ENCODE measurements around the gene GAL3ST3.

The GAL3ST3 gene

GRCh38 chr11:66082946-66083698, 34.2 kb upstream of the GAL3ST3 start:
- no peak for TF ChIP-seq CTCF (IDR thresholded peaks at IDR 0.05)

- TF ChIP-seq CTCF (IDR thresholded peaks at IDR 0.05) = no peak
Measured at GRCh38 chr11:66081505-66081904, 32.5 kb upstream of the GAL3ST3 start.

- no peak for TF ChIP-seq CTCF (IDR thresholded peaks at IDR 0.05)
Measured at GRCh38 chr11:66080055-66080817, 31.3 kb upstream of the GAL3ST3 start.

GRCh38 chr11:66077927-66078326, 29.0 kb upstream of the GAL3ST3 start:
- no peak for TF ChIP-seq CTCF (IDR thresholded peaks at IDR 0.05)

GRCh38 chr11:66076561-66076960, 27.6 kb upstream of the GAL3ST3 start:
- TF ChIP-seq CTCF (IDR thresholded peaks at IDR 0.05) = no peak

GRCh38 chr11:66075273-66075672, 26.3 kb upstream of the GAL3ST3 start:
- TF ChIP-seq CTCF (IDR thresholded peaks at IDR 0.05) = no peak

- no peak for TF ChIP-seq CTCF (IDR thresholded peaks at IDR 0.05)
Measured at GRCh38 chr11:66073669-66074068, 24.7 kb upstream of the GAL3ST3 start.

Measured in LNCAP (cell line).